ENCODE results near the gene SMAD4. TPM values are rescaled to one million over a fixed set of nuclear protein-coding genes. Genes with fewer than 3 reads are reported as not detected.
A peak's percentile ranks its signal among the peaks of the same experiment; 100 is the strongest.

Gene SMAD4
- total RNA-seq, 1 experiment from 2014 or later = 172 TPM

DNA sequence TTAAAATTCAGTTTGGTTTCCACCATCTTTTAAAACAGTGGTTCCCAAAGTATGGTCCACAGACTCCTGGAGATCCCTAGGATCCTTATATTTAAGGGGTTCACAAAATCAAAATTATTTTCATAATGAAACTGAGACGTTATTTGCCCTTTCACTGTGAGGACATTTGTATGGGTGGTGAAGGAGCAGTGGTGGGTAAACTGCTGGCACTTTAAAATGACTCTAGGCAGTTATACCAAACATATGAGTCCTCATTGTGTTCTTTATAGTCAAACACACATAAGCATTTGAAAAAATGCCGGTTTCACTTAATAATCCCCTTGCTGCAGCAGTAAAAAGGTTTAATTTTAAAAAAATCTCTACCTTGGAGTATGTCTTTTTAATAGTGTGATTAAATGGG lies 7.2 kb downstream of the SMAD4 start:
- no peak for DNase-seq
- Histone ChIP-seq H3K27me3 (ENCODE audit: insufficient read depth, low read length) (no peaks in the 10 kb centered on the region), H4K5ac (ENCODE audit: insufficient read length, low read depth, low read length) (no peak overlapping the region), H3K9ac (ENCODE audit: extremely low read depth, insufficient read length, low read length) (no peak overlapping the region), H3K14ac (ENCODE audit: insufficient read depth, low read length) (no peak overlapping the region), H3K4me1 (ENCODE audit: insufficient read depth, low read length) (no peaks in the 10 kb centered on the region; the same call in 1 of the 2 replicates), H2BK120ac (ENCODE audit: low read depth, low read length, poor library complexity, severe bottlenecking) (no peak overlapping the region), H3K27ac (ENCODE audit: insufficient read length, low read depth, low read length) (no peak overlapping the region), H3K9me3 (ENCODE audit: control insufficient read depth, low read depth, low read length) (no peaks in the 10 kb centered on the region), H3K56ac (ENCODE audit: insufficient read length, low read depth, low read length) (no peak overlapping the region), H2AFZ (ENCODE audit: low read length) (no peak overlapping the region), H4K8ac (replicated peaks; ENCODE audit: insufficient read length, low read depth, low read length) (no peak overlapping the region), H3K23ac (ENCODE audit: insufficient read length, low read depth, low read length) (no peak overlapping the region), H3K79me2 (ENCODE audit: insufficient read depth, low read length) (peaks cover 64% of the 10 kb centered on the region), H4K20me1 (ENCODE audit: control insufficient read depth, insufficient read depth, insufficient read length) (no peaks in the 10 kb centered on the region), H3K79me1 (ENCODE audit: insufficient read depth, low read depth, low read length, poor library complexity, severe bottlenecking) (peaks cover 2% of the 10 kb centered on the region), H3K23me2 (ENCODE audit: insufficient read length, low read depth, low read length, poor library complexity, severe bottlenecking) (no peaks in the 10 kb centered on the region), H2BK15ac (ENCODE audit: low read depth, low read length) (no peak overlapping the region), H3K4ac (ENCODE audit: low read depth, low read length) (no peak overlapping the region), H2AK5ac (ENCODE audit: insufficient read length, low read length) (no peak overlapping the region), H2BK5ac (ENCODE audit: insufficient read length, low read length) (no peak overlapping the region), H2BK12ac (ENCODE audit: insufficient read length, low read depth, low read length) (no peak overlapping the region), H3T11ph (ENCODE audit: low read length) (no peak overlapping the region), H3K18ac (ENCODE audit: insufficient read length, low read depth, low read length) (no peak overlapping the region), H3K4me2 (ENCODE audit: insufficient read depth, insufficient read length, low read length) (no peak overlapping the region), H2BK20ac (ENCODE audit: low read depth, low read length, poor library complexity, severe bottlenecking) (no peak overlapping the region), H4K91ac (ENCODE audit: insufficient read length, low read depth, low read length) (no peak overlapping the region)
- TF ChIP-seq, protein P1, sequence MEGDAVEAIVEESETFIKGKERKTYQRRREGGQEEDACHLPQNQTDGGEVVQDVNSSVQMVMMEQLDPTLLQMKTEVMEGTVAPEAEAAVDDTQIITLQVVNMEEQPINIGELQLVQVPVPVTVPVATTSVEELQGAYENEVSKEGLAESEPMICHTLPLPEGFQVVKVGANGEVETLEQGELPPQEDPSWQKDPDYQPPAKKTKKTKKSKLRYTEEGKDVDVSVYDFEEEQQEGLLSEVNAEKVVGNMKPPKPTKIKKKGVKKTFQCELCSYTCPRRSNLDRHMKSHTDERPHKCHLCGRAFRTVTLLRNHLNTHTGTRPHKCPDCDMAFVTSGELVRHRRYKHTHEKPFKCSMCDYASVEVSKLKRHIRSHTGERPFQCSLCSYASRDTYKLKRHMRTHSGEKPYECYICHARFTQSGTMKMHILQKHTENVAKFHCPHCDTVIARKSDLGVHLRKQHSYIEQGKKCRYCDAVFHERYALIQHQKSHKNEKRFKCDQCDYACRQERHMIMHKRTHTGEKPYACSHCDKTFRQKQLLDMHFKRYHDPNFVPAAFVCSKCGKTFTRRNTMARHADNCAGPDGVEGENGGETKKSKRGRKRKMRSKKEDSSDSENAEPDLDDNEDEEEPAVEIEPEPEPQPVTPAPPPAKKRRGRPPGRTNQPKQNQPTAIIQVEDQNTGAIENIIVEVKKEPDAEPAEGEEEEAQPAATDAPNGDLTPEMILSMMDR (conservative IDR thresholded peaks at IDR 0.05) = no peak
- no CpG with 5 or more reads among the region's 2 CpGs for WGBS (ENCODE audit: extremely low coverage, insufficient read length, low lambda C conversion rate)
- Mint-ChIP-seq H3K9me3 (no peaks in the 10 kb centered on the region; a peak in 1 of 5 replicates), H3K27me3 (ENCODE audit: low read depth) (no peaks in the 10 kb centered on the region), H3K4me3 (no peak overlapping the region), H3K4me1 (peaks cover 65 to 83% of the 10 kb centered on the region in 2 experiments), H3K27ac (peak overlapping the region in 1 of 3 experiments; percentile 89; a peak in 2 of 7 replicates), H3K36me3 (ENCODE audit: insufficient read depth in 1 of 3, low read depth in 3 of 3) (peaks cover 8 to 32% (median 16%) of the 10 kb centered on the region in 3 experiments)

Measured in H9 (cell line).